ENCODE results near the gene ARHGAP26. TPM values are rescaled to one million over a fixed set of nuclear protein-coding genes. Genes with fewer than 3 reads are reported as not detected.

The ARHGAP26 gene
- total and polyA plus RNA-seq, 4 donors: 5.4 to 52.3 (median 30.4) TPM

GRCh38 chr5:143078313-143078712 lies 308.1 kb downstream of the ARHGAP26 start:
- TF ChIP-seq CTCF (IDR thresholded peaks at IDR 0.05; ENCODE audit: control extremely low read depth, extremely low read depth): no peak
- no peak overlapping the region for H3K4me3 ChIP-seq
- no peaks in the 10 kb centered on the region for H3K27me3 ChIP-seq (ENCODE audit: control insufficient read depth in 3 of 3, insufficient read depth in 3 of 3, low read length in 2 of 3)
- H3K36me3 ChIP-seq (ENCODE audit: control insufficient read depth in 4 of 4, insufficient read depth in 4 of 4, low read length in 4 of 4): peaks cover 0 to 2% (median 0%) of the 10 kb centered on the region in 4 donors
- no peaks in the 10 kb centered on the region for H3K9me3 ChIP-seq (ENCODE audit: control insufficient read depth in 4 of 4, insufficient read depth in 3 of 4, low read length in 3 of 4)
- H3K9ac ChIP-seq (ENCODE audit: insufficient read depth in 1 of 2, low read length in 2 of 2): no peak overlapping the region
- DNase-seq (no peak), ATAC-seq (ENCODE audit: insufficient read depth, low FRiP score) (no peak)
- 89% methylated on average over 5 of the region's 5 CpGs for WGBS, 2 donors
- H3K27ac ChIP-seq (ENCODE audit: low read depth in 1 of 2, low read length in 1 of 2): no peak overlapping the region
- peaks cover 0 to 9% (median 2%) of the 10 kb centered on the region in 5 donors for H3K4me1 ChIP-seq (ENCODE audit: control insufficient read depth in 5 of 5, insufficient read depth in 5 of 5, low read length in 5 of 5)

GRCh38 chr5:143078971-143079370 lies 308.8 kb downstream of the ARHGAP26 start:
- TF ChIP-seq CTCF (IDR thresholded peaks at IDR 0.05; ENCODE audit: control extremely low read depth, extremely low read depth): no peak
- no peak overlapping the region for H3K4me3 ChIP-seq
- no peaks in the 10 kb centered on the region for H3K27me3 ChIP-seq (ENCODE audit: control insufficient read depth in 3 of 3, insufficient read depth in 3 of 3, low read length in 2 of 3)
- H3K9ac ChIP-seq (ENCODE audit: insufficient read depth in 1 of 2, low read length in 2 of 2): no peak overlapping the region
- H3K4me1 ChIP-seq (ENCODE audit: control insufficient read depth in 5 of 5, insufficient read depth in 5 of 5, low read length in 5 of 5): peaks cover 0 to 9% (median 2%) of the 10 kb centered on the region in 5 donors
- no peaks in the 10 kb centered on the region for H3K9me3 ChIP-seq (ENCODE audit: control insufficient read depth in 4 of 4, insufficient read depth in 3 of 4, low read length in 3 of 4)
- DNase-seq: no peak
- peaks cover 0 to 2% (median 0%) of the 10 kb centered on the region in 4 donors for H3K36me3 ChIP-seq (ENCODE audit: control insufficient read depth in 4 of 4, insufficient read depth in 4 of 4, low read length in 4 of 4)
- 90 to 96% methylated on average over 2 of the region's 2 CpGs for WGBS, 2 donors
- no peak overlapping the region for H3K27ac ChIP-seq (ENCODE audit: low read depth in 1 of 2, low read length in 1 of 2)
- ATAC-seq (ENCODE audit: insufficient read depth, low FRiP score): no peak

- no peak for DNase-seq
- TF ChIP-seq CTCF (IDR thresholded peaks at IDR 0.05; ENCODE audit: control extremely low read depth, extremely low read depth): no peak
- ATAC-seq (ENCODE audit: insufficient read depth, low FRiP score): no peak
- Histone ChIP-seq H3K9me3 (ENCODE audit: control insufficient read depth in 4 of 4, insufficient read depth in 3 of 4, low read length in 3 of 4) (no peaks in the 10 kb centered on the region), H3K4me1 (ENCODE audit: control insufficient read depth in 5 of 5, insufficient read depth in 5 of 5, low read length in 5 of 5) (peaks cover 0 to 14% (median 3%) of the 10 kb centered on the region in 5 donors), H3K9ac (ENCODE audit: insufficient read depth in 1 of 2, low read length in 2 of 2) (no peak overlapping the region), H3K27me3 (ENCODE audit: control insufficient read depth in 3 of 3, insufficient read depth in 3 of 3, low read length in 2 of 3) (no peaks in the 10 kb centered on the region), H3K4me3 (no peak overlapping the region), H3K36me3 (ENCODE audit: control insufficient read depth in 4 of 4, insufficient read depth in 4 of 4, low read length in 4 of 4) (no peaks in the 10 kb centered on the region), H3K27ac (ENCODE audit: low read depth in 1 of 2, low read length in 1 of 2) (no peak overlapping the region)
- 98 to 100% methylated on average over 2 of the region's 2 CpGs for WGBS, 2 donors
Observed at GRCh38 chr5:143080407-143080806, 310.2 kb downstream of the ARHGAP26 start.

GRCh38 chr5:143080982-143081381 lies 310.8 kb downstream of the ARHGAP26 start:
- 90 to 100% methylated on average over 1 of the region's 1 CpG for WGBS, 2 donors
- ATAC-seq (ENCODE audit: insufficient read depth, low FRiP score) (no peak), DNase-seq (no peak)
- Histone ChIP-seq H3K4me3 (no peak overlapping the region), H3K9ac (ENCODE audit: insufficient read depth in 1 of 2, low read length in 2 of 2) (no peak overlapping the region), H3K27me3 (ENCODE audit: control insufficient read depth in 3 of 3, insufficient read depth in 3 of 3, low read length in 2 of 3) (no peaks in the 10 kb centered on the region), H3K27ac (ENCODE audit: low read depth in 1 of 2, low read length in 1 of 2) (no peak overlapping the region), H3K36me3 (ENCODE audit: control insufficient read depth in 4 of 4, insufficient read depth in 4 of 4, low read length in 4 of 4) (no peaks in the 10 kb centered on the region), H3K9me3 (ENCODE audit: control insufficient read depth in 4 of 4, insufficient read depth in 3 of 4, low read length in 3 of 4) (no peaks in the 10 kb centered on the region), H3K4me1 (ENCODE audit: control insufficient read depth in 5 of 5, insufficient read depth in 5 of 5, low read length in 5 of 5) (peaks cover 0 to 15% (median 4%) of the 10 kb centered on the region in 5 donors)
- TF ChIP-seq CTCF (IDR thresholded peaks at IDR 0.05; ENCODE audit: control extremely low read depth, extremely low read depth): no peak

Data from lung (tissue), 12 donors.